Measurements from ENCODE around the gene GRIK2. TPM values are rescaled to one million over a fixed set of nuclear protein-coding genes. Genes with fewer than 3 reads are reported as not detected.

GRIK2 gene
- total and polyA plus RNA-seq, 7 donors = 0.03 to 2.9 (median 0.53) TPM; not detected in 1

GRCh38 chr6:101401792-101402621 is 8.5 kb downstream of the GRIK2 start:
- intact Hi-C loops (cut with DNase I) = no loop called here
- TF ChIP-seq, protein P1, sequence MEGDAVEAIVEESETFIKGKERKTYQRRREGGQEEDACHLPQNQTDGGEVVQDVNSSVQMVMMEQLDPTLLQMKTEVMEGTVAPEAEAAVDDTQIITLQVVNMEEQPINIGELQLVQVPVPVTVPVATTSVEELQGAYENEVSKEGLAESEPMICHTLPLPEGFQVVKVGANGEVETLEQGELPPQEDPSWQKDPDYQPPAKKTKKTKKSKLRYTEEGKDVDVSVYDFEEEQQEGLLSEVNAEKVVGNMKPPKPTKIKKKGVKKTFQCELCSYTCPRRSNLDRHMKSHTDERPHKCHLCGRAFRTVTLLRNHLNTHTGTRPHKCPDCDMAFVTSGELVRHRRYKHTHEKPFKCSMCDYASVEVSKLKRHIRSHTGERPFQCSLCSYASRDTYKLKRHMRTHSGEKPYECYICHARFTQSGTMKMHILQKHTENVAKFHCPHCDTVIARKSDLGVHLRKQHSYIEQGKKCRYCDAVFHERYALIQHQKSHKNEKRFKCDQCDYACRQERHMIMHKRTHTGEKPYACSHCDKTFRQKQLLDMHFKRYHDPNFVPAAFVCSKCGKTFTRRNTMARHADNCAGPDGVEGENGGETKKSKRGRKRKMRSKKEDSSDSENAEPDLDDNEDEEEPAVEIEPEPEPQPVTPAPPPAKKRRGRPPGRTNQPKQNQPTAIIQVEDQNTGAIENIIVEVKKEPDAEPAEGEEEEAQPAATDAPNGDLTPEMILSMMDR (IDR thresholded peaks at IDR 0.05) = no peak
- ATAC-seq = no peak
- Histone ChIP-seq H3K4me3 (no peak overlapping the region), H3K4me1 (no peaks in the 10 kb centered on the region), H3K9me3 (no peaks in the 10 kb centered on the region), H3K27ac (no peak overlapping the region), H3K27me3 (ENCODE audit: insufficient read depth in 3 of 3, low read length in 2 of 3) (peaks cover 6 to 67% (median 22%) of the 10 kb centered on the region in 3 donors), H3K36me3 (ENCODE audit: insufficient read depth in 1 of 2, low read depth in 1 of 2) (no peaks in the 10 kb centered on the region)
- 1 to 2% (median 2%) methylated on average over 39 to 50 of the region's 50 CpGs for WGBS, 3 donors
- no peak for DNase-seq

DNA sequence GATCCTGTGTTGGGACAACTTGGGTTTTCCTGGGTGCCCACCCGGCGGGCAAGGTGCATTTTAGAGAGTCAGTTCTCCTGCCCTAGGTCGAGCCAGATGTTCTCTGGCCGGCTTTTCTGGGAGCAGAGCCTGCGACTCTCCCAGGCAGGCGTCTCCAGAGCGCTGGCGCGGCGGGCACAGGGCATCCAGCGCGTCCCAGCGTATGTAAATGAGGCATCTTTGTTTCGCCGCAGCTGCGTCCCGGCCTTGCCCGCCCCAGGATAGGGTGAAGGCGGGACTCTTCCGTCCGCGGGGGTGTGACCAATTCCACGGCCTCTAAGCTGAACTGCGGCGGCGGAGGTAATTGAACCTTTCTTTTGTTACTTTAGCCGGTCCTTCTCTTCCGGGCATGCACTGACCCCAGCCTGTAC is 9.1 kb downstream of the GRIK2 start:
- WGBS, 3 donors = 1 to 2% (median 1%) methylated on average over 28 of the region's 28 CpGs
- no peaks in the 10 kb centered on the region for H3K36me3 ChIP-seq (ENCODE audit: insufficient read depth in 1 of 2, low read depth in 1 of 2)
- H3K4me1 ChIP-seq = no peaks in the 10 kb centered on the region
- TF ChIP-seq, protein P1 (IDR thresholded peaks at IDR 0.05) = no peak
- H3K27me3 ChIP-seq (ENCODE audit: insufficient read depth in 3 of 3, low read length in 2 of 3) = peaks cover 6 to 62% (median 22%) of the 10 kb centered on the region in 3 donors
- no peak overlapping the region for H3K27ac ChIP-seq
- intact Hi-C loops (cut with DNase I) = no loop called here
- ATAC-seq (no peak), DNase-seq (peak in 1 of 2 donors; percentile 36)
- no peak overlapping the region for H3K4me3 ChIP-seq
- H3K9me3 ChIP-seq = no peaks in the 10 kb centered on the region

GRCh38 chr6:101403216-101403945 is 9.9 kb downstream of the GRIK2 start:
- no peak overlapping the region for H3K27ac ChIP-seq
- TF ChIP-seq, protein P1 (IDR thresholded peaks at IDR 0.05) = no peak

DNA sequence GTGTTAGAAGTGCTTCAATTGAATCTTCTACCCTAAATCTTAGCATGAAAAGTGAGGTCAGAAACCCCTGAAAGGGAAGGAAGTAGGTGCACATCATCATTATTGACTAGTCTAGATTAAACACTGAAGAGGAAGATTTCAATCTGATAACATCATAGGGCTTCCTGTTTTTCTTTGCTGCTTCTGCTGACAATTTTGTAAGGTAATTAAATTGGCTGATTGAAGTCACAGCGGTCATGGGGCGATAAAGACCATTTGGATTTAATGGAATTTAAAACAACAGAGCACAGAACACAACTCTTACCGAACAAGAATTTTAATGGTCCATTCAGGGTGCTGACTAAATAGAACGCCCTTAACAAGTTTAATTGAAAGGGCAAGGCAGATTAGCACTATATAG is 11.3 kb downstream of the GRIK2 start:
- TF ChIP-seq, protein P1 (IDR thresholded peaks at IDR 0.05) = no peak
- ATAC-seq (no peak), DNase-seq (no peak)
- Histone ChIP-seq H3K4me3 (no peak overlapping the region), H3K36me3 (ENCODE audit: insufficient read depth in 1 of 2, low read depth in 1 of 2) (no peaks in the 10 kb centered on the region), H3K27me3 (ENCODE audit: insufficient read depth in 3 of 3, low read length in 2 of 3) (peaks cover 0 to 43% (median 11%) of the 10 kb centered on the region in 3 donors), H3K27ac (no peak overlapping the region), H3K4me1 (no peaks in the 10 kb centered on the region), H3K9me3 (no peaks in the 10 kb centered on the region)
- WGBS, 3 donors = 38 to 47% (median 46%) methylated on average over 4 of the region's 4 CpGs
- intact Hi-C loops (cut with DNase I) = no loop called here

More at GRCh38 chr6:101403216-101403945, 9.9 kb downstream of the GRIK2 start:
- WGBS, 3 donors = 7 to 12% (median 8%) methylated on average over 16 of the region's 16 CpGs
- DNase-seq (no peak), ATAC-seq (no peak)
- no peaks in the 10 kb centered on the region for H3K36me3 ChIP-seq (ENCODE audit: insufficient read depth in 1 of 2, low read depth in 1 of 2)
- H3K9me3 ChIP-seq = no peaks in the 10 kb centered on the region
- intact Hi-C loops (cut with DNase I) = no loop called here
- no peaks in the 10 kb centered on the region for H3K4me1 ChIP-seq
- peaks cover 5 to 55% (median 22%) of the 10 kb centered on the region in 3 donors for H3K27me3 ChIP-seq (ENCODE audit: insufficient read depth in 3 of 3, low read length in 2 of 3)
- H3K4me3 ChIP-seq = no peak overlapping the region

Measured in psoas muscle (tissue), 8 donors.